Right lobe of liver (tissue), 6 donors: ENCODE results near the gene EFCAB14. TPM values are rescaled to one million over a fixed set of nuclear protein-coding genes. Genes with fewer than 3 reads are reported as not detected.
"Not testable (repeated sequence)": the region's sequence is repeated elsewhere in the genome, so short reads cannot be mapped to it uniquely, and the experiment has no call there.

ENCODE experiments used
- ATAC-seq, 4 donors: fragments of 200-7000 bp; cut with Tn5 transposase; one replicate each; pipeline ENCODE4 v1.9.1; 2020; ENCODE audit warnings: mild to moderate bottlenecking in 4 of 4, moderate library complexity in 4 of 4
- DNase-seq, 3 donors: peaks; one replicate each; pipeline ENCODE4 v3.0.0-alpha.2; 2020
- H3K27ac ChIP-seq, 3 donors: fragments of 200-600 bp; one replicate each; pipeline ENCODE4 v1.8.0; 2022
- H3K27me3 ChIP-seq, 2 donors: fragments of 200-600 bp; one replicate each; pipeline ENCODE4 v1.8.0; 2022
- H3K36me3 ChIP-seq, 4 donors: fragments of 200-600 bp; sonication (generic) in 1 of 4; one replicate each; pipeline versions ENCODE4 v1.5.1 to v1.8.0; 2017 to 2022; ENCODE audit warnings: control low read depth in 1 of 4
- H3K4me1 ChIP-seq, 4 donors: fragments of 200-600 bp; sonication (generic) in 1 of 4; one replicate each; pipeline versions ENCODE4 v1.5.1 to v1.8.0; 2017 to 2022; ENCODE audit warnings: control low read depth in 1 of 4
- H3K4me3 ChIP-seq, 3 donors: fragments of 200-600 bp; one replicate each; pipeline ENCODE4 v1.8.0; 2022
- H3K9me3 ChIP-seq, 4 donors: fragments of 200-600 bp; sonication (generic) in 1 of 4; one replicate each; pipeline versions ENCODE4 v1.5.1 to v1.8.0; 2017 to 2022; ENCODE audit warnings: control low read depth in 1 of 4
- CTCF ChIP-seq, 4 donors: fragments of 200-600 bp in 3 of 4; fragments of 450-650 bp in 1 of 4; IDR thresholded peaks; one replicate each; pipeline versions ENCODE4 v1.5.1 to v1.8.0; 2016 to 2022; ENCODE audit warnings: antibody characterized with exemption in 4 of 4, mild to moderate bottlenecking in 2 of 4
- POLR2A ChIP-seq: fragments of 450-650 bp; IDR thresholded peaks from one replicate; pipeline ENCODE4 v1.6.1; 2017; ENCODE audit warnings: antibody characterized with exemption, mild to moderate bottlenecking
- WGBS: methylation state at CpG from one replicate; pipeline ENCODE4 v1.1.6; 2018; ENCODE audit warnings: low coverage, low lambda C conversion rate; ENCODE audit not compliant: insufficient coverage; ENCODE audit errors: missing lambda C conversion rate; 5-methylcytosine and 5-hydroxymethylcytosine counted together
- intact Hi-C, 2 donors: fragments of 100-400 bp; cut with DNase I; formaldehyde crosslinking; loops; one replicate each; pipeline versions ENCODE4 v1.11.2 to v1.14.1; 2022
- total RNA-seq, 6 experiments: library from RNA; depleted of rRNA in 2 of 6; stranded (reverse); fragments of >200 nt in 2 of 6; fragmentation: NEBNext Ultra II Directional in 3 of 6; extraction: Animal tissue kit (Norgen Biotek cat#: 25700) in 3 of 6; gene quantifications; one replicate each; pipeline versions ENCODE4 v1.1.0 to v1.2.4, GENCODE V29; 2016 to 2023
- donor health status: DM: no; HTN: yes; CAD: no.
- donor health status: DM: no; HTN: no; CAD: no.
- donor health status: DM: no; HTN: no; CAD: no.
- donor health status: DM: no; HTN: yes; CAD: no.
- donor health status: DM: no; HTN: yes; CAD: no.

Gene EFCAB14
- total RNA-seq, 6 experiments from 2014 or later, result 41.5 to 56.9 (median 43.5) TPM

GRCh38 chr1:46705408-46705807 is 13.5 kb downstream of the EFCAB14 start:
- DNase-seq (no peak), ATAC-seq (no peak)

GRCh38 chr1:46703927-46704641 is 14.8 kb downstream of the EFCAB14 start:
- WGBS, result 55% methylated on average over 3 of the region's 3 CpGs
- no peak overlapping the region for H3K27ac ChIP-seq
- intact Hi-C loops, result no loop called here

More at GRCh38 chr1:46705408-46705807, 13.5 kb downstream of the EFCAB14 start:
- no peaks in the 10 kb centered on the region for H3K4me1 ChIP-seq
- TF ChIP-seq POLR2A (no peak), CTCF (IDR thresholded peaks at IDR 0.05) (no peak)
- WGBS, result 82% methylated on average over 7 of the region's 9 CpGs
- H3K27me3 ChIP-seq, result no peaks in the 10 kb centered on the region
- no peak overlapping the region for H3K27ac ChIP-seq
- intact Hi-C loops, result no loop called here
- no peak overlapping the region for H3K4me3 ChIP-seq
- H3K36me3 ChIP-seq, result peaks cover 0 to 40% (median 13%) of the 10 kb centered on the region in 4 donors
- no peaks in the 10 kb centered on the region for H3K9me3 ChIP-seq

GRCh38 chr1:46699666-46700065 is 19.2 kb downstream of the EFCAB14 start:
- Histone ChIP-seq H3K9me3 (no peaks in the 10 kb centered on the region), H3K27ac (no peak overlapping the region), H3K4me3 (no peak overlapping the region), H3K4me1 (no peaks in the 10 kb centered on the region), H3K36me3 (peaks cover 0 to 27% (median 4%) of the 10 kb centered on the region in 4 donors), H3K27me3 (no peaks in the 10 kb centered on the region)
- ATAC-seq, result peak in 3 of 4 donors; percentile 16 to 53 (median 46)
- no peak for TF ChIP-seq POLR2A
- TF ChIP-seq CTCF (IDR thresholded peaks at IDR 0.05), result no peak
- intact Hi-C loops, result no loop called here
- DNase-seq, result no peak
- 49% methylated on average over 3 of the region's 3 CpGs for WGBS

More at GRCh38 chr1:46703927-46704641, 14.8 kb downstream of the EFCAB14 start:
- Histone ChIP-seq H3K36me3 (peaks cover 0 to 40% (median 13%) of the 10 kb centered on the region in 4 donors), H3K4me3 (no peak overlapping the region), H3K4me1 (no peaks in the 10 kb centered on the region), H3K9me3 (no peaks in the 10 kb centered on the region), H3K27me3 (no peaks in the 10 kb centered on the region)
- TF ChIP-seq CTCF (IDR thresholded peaks at IDR 0.05) (no peak), POLR2A (no peak)
- DNase-seq, result peak in 1 of 3 donors; percentile 67
- ATAC-seq, result peak in 1 of 4 donors; percentile 83

GRCh38 chr1:46697053-46697452 is 21.9 kb downstream of the EFCAB14 start:
- WGBS, result 85% methylated on average over 2 of the region's 2 CpGs
- Histone ChIP-seq H3K4me3 (no peak overlapping the region), H3K36me3 (peaks cover 0 to 23% (median 4%) of the 10 kb centered on the region in 4 donors), H3K9me3 (no peaks in the 10 kb centered on the region), H3K4me1 (no peaks in the 10 kb centered on the region), H3K27ac (no peak overlapping the region), H3K27me3 (no peaks in the 10 kb centered on the region)
- intact Hi-C loops, result no loop called here
- TF ChIP-seq CTCF (IDR thresholded peaks at IDR 0.05) (no peak), POLR2A (no peak)
- ATAC-seq (no peak), DNase-seq (no peak)

GRCh38 chr1:46694676-46695075 is 24.2 kb downstream of the EFCAB14 start:
- H3K9me3 ChIP-seq, H3K27ac ChIP-seq, ATAC-seq, H3K4me3 ChIP-seq, H3K27me3 ChIP-seq, H3K4me1 ChIP-seq, DNase-seq, intact Hi-C loops: not testable (repeated sequence)
- WGBS, result 100% methylated on average over 3 of the region's 4 CpGs
- peaks cover 0 to 38% (median 15%) of the 10 kb centered on the region in 4 donors for H3K36me3 ChIP-seq
